OCI-LY3 (cell line): Measurements from ENCODE around the gene MCCC1.

Experiments
- H2AFZ ChIP-seq: fragments of 200-600, 300-600 bp; shearing (Covaris generic); 2 replicates; pipeline ENCODE4 v1.6.0; 2014; ENCODE audit warnings: antibody characterized with exemption, low read depth, low read length
- H3K27ac ChIP-seq: fragments of 200-600, 300-600 bp; sonication (generic); 2 replicates; pipeline ENCODE4 v1.5.1; 2014; ENCODE audit warnings: mild to moderate bottlenecking, low read length, moderate library complexity, mixed read lengths
- H3K27me3 ChIP-seq: fragments of 200-600, 300-600 bp; sonication (generic); 2 replicates; pipeline ENCODE4 v1.6.1; 2014; ENCODE audit warnings: low read depth, low read length, mixed read lengths
- H3K36me3 ChIP-seq: fragments of 200-600, 300-600 bp; sonication (generic); replicated peaks from 2 replicates; pipeline ENCODE3; 2014; ENCODE audit warnings: low read depth, low read length, mixed read lengths
- H3K4me1 ChIP-seq: fragments of 300-600, 200-600 bp; sonication (generic); 2 replicates; pipeline ENCODE4 v1.6.1; 2014; ENCODE audit warnings: low read length, mixed read lengths
- H3K4me2 ChIP-seq: fragments of 200-600, 300-600 bp; sonication (generic); 2 replicates; pipeline ENCODE4 v1.6.1; 2014; ENCODE audit warnings: low read length, mixed read lengths
- H3K4me3 ChIP-seq: fragments of 300-600, 200-600 bp; sonication (generic); 2 replicates; pipeline ENCODE4 v1.5.1; 2014; ENCODE audit warnings: antibody characterized with exemption, mild to moderate bottlenecking, low read length, moderate library complexity
- H3K79me2 ChIP-seq: fragments of 300-600, 200-600 bp; shearing (Covaris generic); 2 replicates; pipeline ENCODE4 v1.6.1; 2014; ENCODE audit warnings: mild to moderate bottlenecking, low read length, mixed read lengths
- H3K9ac ChIP-seq: fragments of 300-600, 200-600 bp; shearing (Covaris generic); 2 replicates; pipeline ENCODE4 v1.6.0; 2014; ENCODE audit warnings: mild to moderate bottlenecking, low read length, moderate library complexity
- H3K9me3 ChIP-seq: fragments of 200-600, 300-600 bp; shearing (Covaris generic); 2 replicates; pipeline ENCODE4 v1.6.1; 2014; ENCODE audit warnings: low read length, mixed read lengths; ENCODE audit not compliant: insufficient read depth
- H4K20me1 ChIP-seq: fragments of 200-600, 300-600 bp; sonication (generic); 2 replicates; pipeline ENCODE4 v1.6.1; 2016; ENCODE audit warnings: low read length, mixed read lengths; ENCODE audit not compliant: insufficient read depth
- CTCF ChIP-seq: fragments of 200-600, 300-600 bp; sonication (generic); IDR thresholded peaks from 2 replicates; pipeline ENCODE4 v1.5.1; 2014; ENCODE audit warnings: antibody characterized with exemption, low read length, low read depth
- EZH2phosphoT487 ChIP-seq: fragments of 200-600 bp; shearing (Covaris generic); IDR thresholded peaks from 2 replicates; pipeline ENCODE4 v1.6.1; 2018; ENCODE audit warnings: antibody characterized with exemption, mixed run types, low read depth

MCCC1 gene

GRCh38 chr3:182971637-182972036 is 127.7 kb downstream of the MCCC1 start:
- no peak for TF ChIP-seq CTCF
- TF ChIP-seq EZH2phosphoT487, result no peak
- Histone ChIP-seq H3K9ac (peak overlapping the region; percentile 25; the same call in 1 of the 2 replicates), H3K36me3 (no peaks in the 10 kb centered on the region), H3K27ac (peak overlapping the region; percentile 93), H3K9me3 (no peaks in the 10 kb centered on the region), H4K20me1 (peaks cover 21% of the 10 kb centered on the region), H2AFZ (no peak overlapping the region), H3K79me2 (peaks cover 95% of the 10 kb centered on the region), H3K4me1 (peaks cover 75% of the 10 kb centered on the region), H3K4me3 (peak overlapping the region; percentile 34), H3K4me2 (peak overlapping the region; percentile 92), H3K27me3 (no peaks in the 10 kb centered on the region)

- H3K9me3 ChIP-seq, result no peaks in the 10 kb centered on the region
- peak overlapping the region; percentile 80 for H3K9ac ChIP-seq
- H3K79me2 ChIP-seq, result peaks cover 95% of the 10 kb centered on the region
- TF ChIP-seq CTCF (no peak), EZH2phosphoT487 (no peak)
- H3K27me3 ChIP-seq, result no peaks in the 10 kb centered on the region
- peaks cover 75% of the 10 kb centered on the region for H3K4me1 ChIP-seq
- no peak overlapping the region for H2AFZ ChIP-seq
- peak overlapping the region; percentile 92 for H3K4me2 ChIP-seq
- H4K20me1 ChIP-seq, result peaks cover 13% of the 10 kb centered on the region
- peak overlapping the region; percentile 35 for H3K4me3 ChIP-seq
- peak overlapping the region; percentile 93 for H3K27ac ChIP-seq
- no peaks in the 10 kb centered on the region for H3K36me3 ChIP-seq
Observed at GRCh38 chr3:182970811-182971418, 128.4 kb downstream of the MCCC1 start.

- Histone ChIP-seq H3K27ac (peak overlapping the region; percentile 93), H3K4me3 (peak overlapping the region; percentile 62), H3K9ac (peak overlapping the region; percentile 80), H3K27me3 (no peaks in the 10 kb centered on the region), H3K36me3 (peaks cover 3% of the 10 kb centered on the region), H3K9me3 (no peaks in the 10 kb centered on the region), H3K79me2 (peaks cover 95% of the 10 kb centered on the region), H3K4me2 (peak overlapping the region; percentile 92), H4K20me1 (peaks cover 5% of the 10 kb centered on the region), H2AFZ (no peak overlapping the region), H3K4me1 (peaks cover 76% of the 10 kb centered on the region)
- no peak for TF ChIP-seq CTCF
- TF ChIP-seq EZH2phosphoT487, result no peak
Observed at GRCh38 chr3:182969853-182970252, 129.4 kb downstream of the MCCC1 start.

DNA sequence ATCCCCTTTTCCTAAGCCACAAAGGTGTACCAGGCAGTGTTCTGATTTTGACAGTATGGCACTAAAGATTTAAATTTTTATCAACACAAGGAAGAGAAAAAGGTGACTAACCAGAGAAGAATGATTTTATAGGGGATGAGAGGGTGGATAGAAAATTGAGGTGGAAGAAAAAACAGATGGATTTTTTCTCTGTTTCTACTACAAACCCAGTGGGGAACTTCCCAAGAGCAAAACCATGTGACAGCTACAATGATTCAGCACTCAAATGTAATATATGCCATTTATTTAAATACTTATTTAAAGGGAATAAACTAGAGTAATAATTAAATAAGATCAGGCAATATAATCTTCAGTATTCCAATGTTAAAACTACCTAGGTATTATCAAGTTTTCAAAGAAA is 130.0 kb downstream of the MCCC1 start:
- Histone ChIP-seq H3K27me3 (no peaks in the 10 kb centered on the region), H3K4me3 (peak overlapping the region; percentile 62), H3K4me1 (peaks cover 73% of the 10 kb centered on the region), H3K9ac (peak overlapping the region; percentile 80), H2AFZ (no peak overlapping the region), H3K36me3 (peaks cover 5% of the 10 kb centered on the region), H3K79me2 (peaks cover 95% of the 10 kb centered on the region), H3K27ac (peak overlapping the region; percentile 93), H4K20me1 (peaks cover 3% of the 10 kb centered on the region; the same call in 1 of the 2 replicates), H3K4me2 (peak overlapping the region; percentile 92), H3K9me3 (no peaks in the 10 kb centered on the region)
- TF ChIP-seq EZH2phosphoT487 (no peak), CTCF (no peak)
